OCI-LY7 (cell line): ENCODE measurements around the gene ACE. TPM values are rescaled to one million over a fixed set of nuclear protein-coding genes. Genes with fewer than 3 reads are reported as not detected.

Experiments used
- BruUV-seq: library from RNA; stranded (reverse); fragments of 400-500 nt; replicated peaks from 2 replicates; lab custom pipeline; 2021; lab: Mats Ljungman, UMichigan
- CTCF ChIA-PET: fragments of 300-600 bp; sonication (Branson Sonifier 250); formaldehyde crosslinking; loops from one replicate; lab custom pipeline; 2022; ENCODE audit warnings: antibody characterized with exemption; ENCODE audit not compliant: unreplicated experiment; lab: Charles Lee
- POLR2A ChIA-PET: fragments of 300-600 bp; sonication (Branson Sonifier 250); formaldehyde crosslinking; loops from one replicate; lab custom pipeline; 2022; ENCODE audit warnings: antibody characterized with exemption; lab: Charles Lee
- DNase-seq: peaks from one replicate; pipeline ENCODE4 v3.0.0-alpha.2; 2015; ENCODE audit warnings: low spot score
- H2AFZ ChIP-seq: fragments of 200-600 bp; sonication (generic), shearing (Covaris generic); 2 replicates; pipeline ENCODE4 v1.6.1; 2014; ENCODE audit warnings: mild to moderate bottlenecking, antibody characterized with exemption, low read length, moderate library complexity
- H3K27ac ChIP-seq: fragments of 200-600 bp; sonication (generic); 2 replicates; pipeline ENCODE4 v1.5.1; 2014; ENCODE audit warnings: mixed run types, low read depth, mild to moderate bottlenecking, moderate library complexity, low read length, inconsistent platforms; ENCODE audit not compliant: poor library complexity, severe bottlenecking
- H3K36me3 ChIP-seq: fragments of 200-600 bp; sonication (generic); 2 replicates; pipeline ENCODE4 v1.6.1; 2014; ENCODE audit warnings: mild to moderate bottlenecking, antibody characterized with exemption, low read length, moderate library complexity, mixed read lengths; ENCODE audit not compliant: insufficient read depth
- H3K4me1 ChIP-seq: fragments of 200-600 bp; sonication (generic); 2 replicates; pipeline ENCODE4 v1.5.1; 2014; ENCODE audit warnings: mild to moderate bottlenecking, low read length; ENCODE audit not compliant: insufficient read depth, poor library complexity, severe bottlenecking
- H3K4me2 ChIP-seq: fragments of 200-600 bp; sonication (generic); 2 replicates; pipeline ENCODE4 v1.6.1; 2014; ENCODE audit warnings: mild to moderate bottlenecking, low read length
- H3K4me3 ChIP-seq: fragments of 200-600 bp; sonication (generic); 2 replicates; pipeline ENCODE4 v1.5.1; 2014; ENCODE audit warnings: mild to moderate bottlenecking, low read depth, low read length; ENCODE audit not compliant: poor library complexity, severe bottlenecking
- H3K79me2 ChIP-seq: fragments of 200-600 bp; sonication (generic); 2 replicates; pipeline ENCODE4 v1.6.1; 2016; ENCODE audit warnings: low read depth, mild to moderate bottlenecking, low read length, moderate library complexity, mixed read lengths; ENCODE audit not compliant: insufficient read depth
- H3K9me2 ChIP-seq: fragments of 200-600 bp; sonication (generic); 2 replicates; pipeline ENCODE4 v1.6.1; 2016; ENCODE audit warnings: mild to moderate bottlenecking, low read length, mixed read lengths; ENCODE audit not compliant: insufficient read depth
- H3K9me3 ChIP-seq: fragments of 200-600 bp; sonication (generic); 2 replicates; pipeline ENCODE4 v1.6.1; 2014; ENCODE audit warnings: mild to moderate bottlenecking, mixed run types, low read length, mixed read lengths
- H4K20me1 ChIP-seq: fragments of 200-600 bp; sonication (generic); 2 replicates; pipeline ENCODE4 v1.6.1; 2014; ENCODE audit warnings: mild to moderate bottlenecking, antibody characterized with exemption, low read length, moderate library complexity, mixed read lengths; ENCODE audit not compliant: insufficient read depth
- EZH2phosphoT487 ChIP-seq: fragments of 200-600 bp; sonication (generic); IDR thresholded peaks from 2 replicates; pipeline ENCODE4 v1.6.1; 2018; ENCODE audit warnings: low read depth, borderline replicate concordance, mild to moderate bottlenecking, mixed run types, antibody characterized with exemption, low read length, moderate library complexity, mixed read lengths
- intact Hi-C: fragments of 100-400 bp; cut with micrococcal nuclease; formaldehyde crosslinking; loops from one replicate; pipeline ENCODE4 v1.10.0; 2022; ENCODE audit not compliant: unreplicated experiment
- total RNA-seq, 2 experiments: library from RNA; depleted of rRNA in 1 of 2; stranded (reverse); fragments of >200 nt in 1 of 2; shearing (Covaris generic) in 1 of 2; gene quantifications; 2 replicates each; pipeline ENCODE4 v1.2.3, GENCODE V29; 2014 to 2022
- TF ChIP-seq, protein P1 (sequence below): fragments of 200-600 bp; sonication (generic); conservative IDR thresholded peaks from 2 replicates; pipeline ENCODE4 v1.5.1; 2014; ENCODE audit warnings: mild to moderate bottlenecking, antibody characterized with exemption, low read length, moderate library complexity, mixed read lengths

Gene ACE
- total RNA-seq, 2 experiments from 2014 or later, result 2.3 to 5.1 TPM

DNA sequence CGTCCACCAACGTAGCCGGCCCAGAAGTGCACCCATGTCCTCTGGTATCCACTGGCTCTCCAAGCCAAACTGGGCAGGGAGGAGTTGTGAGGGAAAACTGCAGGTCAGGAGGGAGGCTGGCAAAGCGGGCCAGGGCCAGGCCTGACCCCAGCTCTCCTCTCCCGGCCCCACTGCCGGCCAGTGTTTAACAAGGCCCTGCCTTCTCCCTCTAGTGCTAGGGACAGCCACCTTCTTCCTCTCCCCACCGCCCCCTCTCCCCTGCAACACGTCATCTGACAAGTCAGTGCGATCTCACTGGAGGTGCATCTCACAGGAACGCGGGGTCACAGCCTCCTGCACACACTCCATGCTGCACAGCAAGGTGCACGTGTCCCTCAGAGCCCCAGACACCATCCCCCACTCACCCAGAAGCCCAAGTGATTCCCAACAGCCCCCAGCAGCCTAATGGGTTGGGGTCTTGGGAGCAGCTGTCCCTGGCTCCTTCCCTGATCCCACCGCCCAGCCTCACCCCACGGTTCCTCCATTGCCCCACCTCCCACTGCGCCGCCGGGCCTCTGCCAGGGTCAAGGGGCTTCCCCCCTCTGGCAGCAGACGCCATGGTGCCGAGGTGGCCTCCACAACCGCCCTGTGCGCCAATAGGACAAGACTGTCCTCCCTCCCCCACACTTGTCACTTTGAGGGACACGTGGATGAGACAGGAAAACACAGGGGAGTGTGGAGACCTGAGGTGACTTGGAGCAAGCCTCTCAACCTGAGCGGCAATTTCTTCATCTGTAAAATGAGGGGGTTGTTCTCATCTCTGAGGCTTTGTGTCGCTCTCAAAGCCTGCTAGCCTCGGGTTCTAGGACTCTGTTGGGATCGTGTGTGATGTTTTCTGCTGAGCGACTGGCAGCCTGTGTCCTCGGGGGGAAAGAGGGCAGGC lies 1.1 kb upstream of the ACE start:
- TF ChIP-seq, protein P1, sequence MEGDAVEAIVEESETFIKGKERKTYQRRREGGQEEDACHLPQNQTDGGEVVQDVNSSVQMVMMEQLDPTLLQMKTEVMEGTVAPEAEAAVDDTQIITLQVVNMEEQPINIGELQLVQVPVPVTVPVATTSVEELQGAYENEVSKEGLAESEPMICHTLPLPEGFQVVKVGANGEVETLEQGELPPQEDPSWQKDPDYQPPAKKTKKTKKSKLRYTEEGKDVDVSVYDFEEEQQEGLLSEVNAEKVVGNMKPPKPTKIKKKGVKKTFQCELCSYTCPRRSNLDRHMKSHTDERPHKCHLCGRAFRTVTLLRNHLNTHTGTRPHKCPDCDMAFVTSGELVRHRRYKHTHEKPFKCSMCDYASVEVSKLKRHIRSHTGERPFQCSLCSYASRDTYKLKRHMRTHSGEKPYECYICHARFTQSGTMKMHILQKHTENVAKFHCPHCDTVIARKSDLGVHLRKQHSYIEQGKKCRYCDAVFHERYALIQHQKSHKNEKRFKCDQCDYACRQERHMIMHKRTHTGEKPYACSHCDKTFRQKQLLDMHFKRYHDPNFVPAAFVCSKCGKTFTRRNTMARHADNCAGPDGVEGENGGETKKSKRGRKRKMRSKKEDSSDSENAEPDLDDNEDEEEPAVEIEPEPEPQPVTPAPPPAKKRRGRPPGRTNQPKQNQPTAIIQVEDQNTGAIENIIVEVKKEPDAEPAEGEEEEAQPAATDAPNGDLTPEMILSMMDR, result no peak
- no peak for TF ChIP-seq EZH2phosphoT487
- H3K79me2 ChIP-seq, result no peaks in the 10 kb centered on the region
- ChIA-PET POLR2A (interaction anchor here (1.1 kb wide), 1 partner anchor 40 kb away, joined by 3 read pairs; no protein-coding TSS in a partner anchor), CTCF (interaction anchor here (1.5 kb wide), 1 partner anchor 40 kb away, joined by 3 read pairs; no protein-coding TSS in a partner anchor)
- no TSS peak for BruUV-seq
- H3K27ac ChIP-seq, result no peak overlapping the region
- H3K4me2 ChIP-seq, result peak overlapping the region; percentile 60
- peak overlapping the region; percentile 65 for H3K4me3 ChIP-seq
- no peak overlapping the region for H2AFZ ChIP-seq
- intact Hi-C loops, result loop anchor here (5.0 kb wide), 1 partner anchor 77 kb away; the partner anchor contains the start of gene DCAF7
- DNase-seq, result no peak
- no peaks in the 10 kb centered on the region for H3K36me3 ChIP-seq
- H3K9me2 ChIP-seq, result no peaks in the 10 kb centered on the region
- H3K4me1 ChIP-seq, result peaks cover 5% of the 10 kb centered on the region
- H4K20me1 ChIP-seq, result no peaks in the 10 kb centered on the region
- no peaks in the 10 kb centered on the region for H3K9me3 ChIP-seq

DNA sequence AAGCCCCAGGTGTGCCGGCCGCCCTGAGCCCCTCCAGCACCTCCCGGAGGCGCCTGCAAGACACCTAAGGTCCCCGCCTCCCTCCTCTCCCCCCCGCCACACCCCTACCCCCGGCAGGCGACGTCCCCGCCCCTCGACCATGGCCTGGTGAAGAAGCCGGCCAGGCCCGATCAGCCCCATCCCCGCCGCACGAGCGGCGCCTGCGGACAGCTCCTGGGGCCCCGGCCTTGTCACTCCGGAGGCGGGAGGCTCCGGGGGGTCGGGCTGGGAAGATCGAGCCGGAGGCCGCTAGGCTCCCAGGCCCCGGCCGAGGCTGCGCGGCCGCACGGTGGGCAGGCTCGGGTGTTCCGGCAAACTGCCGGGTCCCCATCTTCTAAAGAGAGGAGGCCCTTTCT lies 405 bp upstream of the ACE start:
- POLR2A ChIA-PET, result interaction anchor here (0.5 to 1.1 kb wide), 2 partner anchors 41 to 266 kb away, joined by 3 read pairs; no protein-coding TSS in a partner anchor
- H3K4me1 ChIP-seq, result peaks cover 8% of the 10 kb centered on the region
- H3K27ac ChIP-seq, result no peak overlapping the region
- TF ChIP-seq EZH2phosphoT487, result no peak
- TF ChIP-seq, protein P1, result no peak
- BruUV-seq, result no TSS peak
- intact Hi-C loops, result loop anchor here (5.0 kb wide), 1 partner anchor 76 kb away; the partner anchor contains the start of gene DCAF7
- H4K20me1 ChIP-seq, result no peaks in the 10 kb centered on the region
- no peaks in the 10 kb centered on the region for H3K36me3 ChIP-seq
- H3K9me3 ChIP-seq, result no peaks in the 10 kb centered on the region
- H2AFZ ChIP-seq, result peak overlapping the region; percentile 70; the same call in 1 of the 2 replicates
- peak; percentile 22 for DNase-seq
- no peaks in the 10 kb centered on the region for H3K79me2 ChIP-seq
- H3K4me2 ChIP-seq, result peak overlapping the region; percentile 60
- H3K4me3 ChIP-seq, result peak overlapping the region; percentile 65
- no peaks in the 10 kb centered on the region for H3K9me2 ChIP-seq
- CTCF ChIA-PET, result interaction anchor here (1.5 kb wide), 1 partner anchor 41 kb away, joined by 3 read pairs; no protein-coding TSS in a partner anchor
